ENCODE data around the gene ICAM1. TPM values are rescaled to one million over a fixed set of nuclear protein-coding genes. Genes with fewer than 3 reads are reported as not detected.
A peak's percentile ranks its signal among the peaks of the same experiment; 100 is the strongest.

The ICAM1 gene
- total and polyA plus RNA-seq, 2 donors = 18.2 to 24.6 TPM

GRCh38 chr19:10295305-10295846, 24.5 kb downstream of the ICAM1 start:
- peaks cover 68 to 96% of the 10 kb centered on the region in 2 donors for H3K27me3 ChIP-seq (ENCODE audit: control insufficient read depth in 2 of 2, insufficient read depth in 1 of 2, low read length in 1 of 2)
- no peak overlapping the region for H3K27ac ChIP-seq (ENCODE audit: low read depth in 1 of 2, low read length in 1 of 2)
- peak overlapping the region; percentile 16 to 31 for H3K4me3 ChIP-seq (ENCODE audit: low read length in 2 of 2)
- H3K36me3 ChIP-seq (ENCODE audit: control insufficient read depth in 2 of 2, insufficient read depth in 2 of 2, low read length in 1 of 2) = no peaks in the 10 kb centered on the region
- peak in 1 of 9 donors; percentile 63 for DNase-seq (ENCODE audit: low read depth in 6 of 9, low spot score in 9 of 9)
- WGBS = 2% methylated on average over 48 of the region's 48 CpGs
- H3K9me3 ChIP-seq (ENCODE audit: control insufficient read depth in 2 of 2, insufficient read depth in 1 of 2, low read length in 1 of 2) = peaks cover 2 to 40% of the 10 kb centered on the region in 2 donors
- peaks cover 28 to 45% of the 10 kb centered on the region in 2 donors for H3K4me1 ChIP-seq (ENCODE audit: control insufficient read depth in 2 of 2, insufficient read depth in 2 of 2, low read length in 2 of 2)

GRCh38 chr19:10295847-10296591, 25.1 kb downstream of the ICAM1 start:
- peaks cover 2 to 34% of the 10 kb centered on the region in 2 donors for H3K9me3 ChIP-seq (ENCODE audit: control insufficient read depth in 2 of 2, insufficient read depth in 1 of 2, low read length in 1 of 2)
- H3K27ac ChIP-seq (ENCODE audit: low read depth in 1 of 2, low read length in 1 of 2) = no peak overlapping the region
- peaks cover 61 to 89% of the 10 kb centered on the region in 2 donors for H3K27me3 ChIP-seq (ENCODE audit: control insufficient read depth in 2 of 2, insufficient read depth in 1 of 2, low read length in 1 of 2)
- no peaks in the 10 kb centered on the region for H3K36me3 ChIP-seq (ENCODE audit: control insufficient read depth in 2 of 2, insufficient read depth in 2 of 2, low read length in 1 of 2)
- H3K4me1 ChIP-seq (ENCODE audit: control insufficient read depth in 2 of 2, insufficient read depth in 2 of 2, low read length in 2 of 2) = peaks cover 25 to 39% of the 10 kb centered on the region in 2 donors
- 14% methylated on average over 58 of the region's 58 CpGs for WGBS
- DNase-seq (ENCODE audit: low read depth in 6 of 9, low spot score in 9 of 9) = no peak
- H3K4me3 ChIP-seq (ENCODE audit: low read length in 2 of 2) = peak overlapping the region; percentile 16 to 31

- Histone ChIP-seq H3K27me3 (ENCODE audit: control insufficient read depth in 2 of 2, insufficient read depth in 1 of 2, low read length in 1 of 2) (peaks cover 26 to 52% of the 10 kb centered on the region in 2 donors), H3K36me3 (ENCODE audit: control insufficient read depth in 2 of 2, insufficient read depth in 2 of 2, low read length in 1 of 2) (no peaks in the 10 kb centered on the region), H3K4me3 (ENCODE audit: low read length in 2 of 2) (no peak overlapping the region), H3K27ac (ENCODE audit: low read depth in 1 of 2, low read length in 1 of 2) (no peak overlapping the region), H3K4me1 (ENCODE audit: control insufficient read depth in 2 of 2, insufficient read depth in 2 of 2, low read length in 2 of 2) (peaks cover 9 to 14% of the 10 kb centered on the region in 2 donors), H3K9me3 (ENCODE audit: control insufficient read depth in 2 of 2, insufficient read depth in 1 of 2, low read length in 1 of 2) (peaks cover 0 to 10% of the 10 kb centered on the region in 2 donors)
- WGBS = 37% methylated on average over 14 of the region's 14 CpGs
- no peak for DNase-seq (ENCODE audit: low read depth in 6 of 9, low spot score in 9 of 9)
Observed at GRCh38 chr19:10299545-10300458, 28.9 kb downstream of the ICAM1 start.

GRCh38 chr19:10305139-10305806, 34.4 kb downstream of the ICAM1 start:
- Histone ChIP-seq H3K9me3 (ENCODE audit: control insufficient read depth in 2 of 2, insufficient read depth in 1 of 2, low read length in 1 of 2) (no peaks in the 10 kb centered on the region), H3K27me3 (ENCODE audit: control insufficient read depth in 2 of 2, insufficient read depth in 1 of 2, low read length in 1 of 2) (peaks cover under 1 to 3% of the 10 kb centered on the region in 2 donors), H3K36me3 (ENCODE audit: control insufficient read depth in 2 of 2, insufficient read depth in 2 of 2, low read length in 1 of 2) (peaks cover 0 to 5% of the 10 kb centered on the region in 2 donors), H3K4me1 (ENCODE audit: control insufficient read depth in 2 of 2, insufficient read depth in 2 of 2, low read length in 2 of 2) (no peaks in the 10 kb centered on the region), H3K4me3 (ENCODE audit: low read length in 2 of 2) (no peak overlapping the region), H3K27ac (ENCODE audit: low read depth in 1 of 2, low read length in 1 of 2) (no peak overlapping the region)
- 68% methylated on average over 17 of the region's 17 CpGs for WGBS
- no peak for DNase-seq (ENCODE audit: low read depth in 6 of 9, low spot score in 9 of 9)

- 97% methylated on average over 5 of the region's 5 CpGs for WGBS
- Histone ChIP-seq H3K9me3 (ENCODE audit: control insufficient read depth in 2 of 2, insufficient read depth in 1 of 2, low read length in 1 of 2) (no peaks in the 10 kb centered on the region), H3K36me3 (ENCODE audit: control insufficient read depth in 2 of 2, insufficient read depth in 2 of 2, low read length in 1 of 2) (peaks cover 0 to 11% of the 10 kb centered on the region in 2 donors), H3K27ac (ENCODE audit: low read depth in 1 of 2, low read length in 1 of 2) (no peak overlapping the region), H3K27me3 (ENCODE audit: control insufficient read depth in 2 of 2, insufficient read depth in 1 of 2, low read length in 1 of 2) (peaks cover 0 to 3% of the 10 kb centered on the region in 2 donors), H3K4me1 (ENCODE audit: control insufficient read depth in 2 of 2, insufficient read depth in 2 of 2, low read length in 2 of 2) (no peaks in the 10 kb centered on the region), H3K4me3 (ENCODE audit: low read length in 2 of 2) (no peak overlapping the region)
- DNase-seq (ENCODE audit: low read depth in 6 of 9, low spot score in 9 of 9) = no peak
Observed at GRCh38 chr19:10306327-10306726, 35.4 kb downstream of the ICAM1 start.

GRCh38 chr19:10309423-10309822, 38.5 kb downstream of the ICAM1 start, which contains the start of gene ZGLP1:
ZGLP1 (minus strand) TSS chr19:10309815.
- Histone ChIP-seq H3K4me3 (ENCODE audit: low read length in 2 of 2) (no peak within 1 kb of the TSS), H3K36me3 (ENCODE audit: control insufficient read depth in 2 of 2, insufficient read depth in 2 of 2, low read length in 1 of 2) (peaks cover 0 to 11% of the 10 kb centered on the region in 2 donors), H3K27me3 (ENCODE audit: control insufficient read depth in 2 of 2, insufficient read depth in 1 of 2, low read length in 1 of 2) (no peaks in the 10 kb centered on the region), H3K4me1 (ENCODE audit: control insufficient read depth in 2 of 2, insufficient read depth in 2 of 2, low read length in 2 of 2) (no peaks in the 10 kb centered on the region), H3K9me3 (ENCODE audit: control insufficient read depth in 2 of 2, insufficient read depth in 1 of 2, low read length in 1 of 2) (no peaks in the 10 kb centered on the region), H3K27ac (ENCODE audit: low read depth in 1 of 2, low read length in 1 of 2) (no peak within 1 kb of the TSS)
- DNase-seq (ENCODE audit: low read depth in 6 of 9, low spot score in 9 of 9) = no peak
- WGBS = 97% methylated on average over 24 of the region's 24 CpGs

- H3K27ac ChIP-seq (ENCODE audit: low read depth in 1 of 2, low read length in 1 of 2) = peak within 1 kb of the TSS in 1 of 2 donors; percentile 42
- peaks cover 44 to 45% of the 10 kb centered on the region in 2 donors for H3K36me3 ChIP-seq (ENCODE audit: control insufficient read depth in 2 of 2, insufficient read depth in 2 of 2, low read length in 1 of 2)
- WGBS = 2% methylated on average over 55 of the region's 55 CpGs
- H3K27me3 ChIP-seq (ENCODE audit: control insufficient read depth in 2 of 2, insufficient read depth in 1 of 2, low read length in 1 of 2) = no peaks in the 10 kb centered on the region
- peaks cover 0 to 4% of the 10 kb centered on the region in 2 donors for H3K9me3 ChIP-seq (ENCODE audit: control insufficient read depth in 2 of 2, insufficient read depth in 1 of 2, low read length in 1 of 2)
- peak within 1 kb of the TSS; percentile 70 to 87 for H3K4me3 ChIP-seq (ENCODE audit: low read length in 2 of 2)
- DNase-seq (ENCODE audit: low read depth in 6 of 9, low spot score in 9 of 9) = peak; percentile 47 to 85 (median 66)
- peaks cover 6 to 11% of the 10 kb centered on the region in 2 donors for H3K4me1 ChIP-seq (ENCODE audit: control insufficient read depth in 2 of 2, insufficient read depth in 2 of 2, low read length in 2 of 2)
Observed at GRCh38 chr19:10315335-10316214, 44.7 kb downstream of the ICAM1 start, which contains the start of gene FDX2. FDX2 (minus strand) TSS chr19:10316015; CDS start chr19:10315996, 19 bp downstream.

All from thymus (tissue), 11 donors.